ENCODE measurements around the gene P2RY13. TPM values are rescaled to one million over a fixed set of nuclear protein-coding genes. Genes with fewer than 3 reads are reported as not detected.

The P2RY13 gene
- total and polyA plus RNA-seq, 10 of the 15 experiments (the other 5 are each of a cell fraction or from before 2014, with no cell fraction given): not detected

DNA sequence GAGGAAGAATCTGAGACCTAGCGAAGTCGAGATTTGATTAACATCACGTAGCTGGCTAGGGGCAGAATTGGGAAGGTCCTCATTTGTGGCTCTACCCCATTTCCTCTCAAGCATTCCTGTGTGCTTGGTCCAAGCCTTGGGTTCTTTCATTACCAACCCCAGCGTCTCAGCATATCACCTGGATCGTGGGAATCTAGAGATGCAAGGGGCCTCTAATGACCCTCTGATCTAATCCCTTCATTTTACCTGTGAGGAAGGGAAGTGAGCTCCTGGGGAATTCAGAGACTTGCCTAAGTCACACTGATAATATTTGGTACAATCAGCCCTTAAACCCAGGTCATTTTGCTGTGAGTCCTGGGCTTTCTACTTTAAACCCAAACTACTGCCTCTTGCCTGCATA is 14.8 kb downstream of the P2RY13 start:
- in situ Hi-C loops (cut with MboI) (no loop called here), intact Hi-C loops (cut with micrococcal nuclease; ENCODE audit: unreplicated experiment) (no loop called here)
- FAIRE-seq (no peak), ATAC-seq (no peak), DNase-seq (ENCODE audit: low read depth, low spot score) (no peak)
- Histone ChIP-seq H3K36me3 (ENCODE audit: control insufficient read depth in 2 of 2, insufficient read depth in 2 of 2, low read length in 1 of 2) (no peaks in the 10 kb centered on the region), H2AFZ (ENCODE audit: control insufficient read depth, low read depth, low read length) (no peak overlapping the region), H3K9ac (ENCODE audit: control insufficient read depth, insufficient read depth, low read length) (no peak overlapping the region), H3K4me1 (ENCODE audit: control insufficient read depth, insufficient read depth, low read length) (no peaks in the 10 kb centered on the region), H3K4me3 (no peak overlapping the region), H3K4me2 (ENCODE audit: control insufficient read depth, insufficient read depth) (no peak overlapping the region), H3K27me3 (replicated peaks in 1 of 2; ENCODE audit: control insufficient read depth in 2 of 2, insufficient read depth in 2 of 2, low read length in 1 of 2) (no peaks in the 10 kb centered on the region; a peak in 1 of 4 replicates), H3K79me2 (ENCODE audit: control insufficient read depth, insufficient read depth, low read length) (no peaks in the 10 kb centered on the region), H4K20me1 (ENCODE audit: control insufficient read depth, insufficient read depth) (no peaks in the 10 kb centered on the region), H3K27ac (ENCODE audit: control insufficient read depth, insufficient read depth) (no peak overlapping the region), H3K9me3 (replicated peaks; ENCODE audit: control insufficient read depth, insufficient read depth, low read length) (no peaks in the 10 kb centered on the region)
- ChIA-PET CTCF (no interaction called here), POLR2A (no interaction called here), RAD21 (ENCODE audit: unreplicated experiment) (no interaction called here), SMC1A (ENCODE audit: uncharacterized antibody, unreplicated experiment) (no interaction called here)
- 55% methylated on average over 5 of the region's 5 CpGs for WGBS (ENCODE audit: insufficient coverage, insufficient replicate concordance, low lambda C conversion rate, missing lambda C conversion rate)
- no TSS peak for BruUV-seq (replicated peaks)
- no peak for TF ChIP-seq TCF7 (IDR thresholded peaks at IDR 0.05; ENCODE audit: borderline replicate concordance)
- no peak for TF ChIP-seq SKIL (IDR thresholded peaks at IDR 0.05; ENCODE audit: low read depth, poor library complexity, severe bottlenecking)
- no peak for TF ChIP-seq CUX1 (IDR thresholded peaks at IDR 0.05; ENCODE audit: insufficient replicate concordance, low read depth, low read length)
- TF ChIP-seq, protein P1, sequence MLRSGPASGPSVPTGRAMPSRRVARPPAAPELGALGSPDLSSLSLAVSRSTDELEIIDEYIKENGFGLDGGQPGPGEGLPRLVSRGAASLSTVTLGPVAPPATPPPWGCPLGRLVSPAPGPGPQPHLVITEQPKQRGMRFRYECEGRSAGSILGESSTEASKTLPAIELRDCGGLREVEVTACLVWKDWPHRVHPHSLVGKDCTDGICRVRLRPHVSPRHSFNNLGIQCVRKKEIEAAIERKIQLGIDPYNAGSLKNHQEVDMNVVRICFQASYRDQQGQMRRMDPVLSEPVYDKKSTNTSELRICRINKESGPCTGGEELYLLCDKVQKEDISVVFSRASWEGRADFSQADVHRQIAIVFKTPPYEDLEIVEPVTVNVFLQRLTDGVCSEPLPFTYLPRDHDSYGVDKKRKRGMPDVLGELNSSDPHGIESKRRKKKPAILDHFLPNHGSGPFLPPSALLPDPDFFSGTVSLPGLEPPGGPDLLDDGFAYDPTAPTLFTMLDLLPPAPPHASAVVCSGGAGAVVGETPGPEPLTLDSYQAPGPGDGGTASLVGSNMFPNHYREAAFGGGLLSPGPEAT (IDR thresholded peaks at IDR 0.05; ENCODE audit: low read depth): no peak
- TF ChIP-seq PML (IDR thresholded peaks at IDR 0.05; ENCODE audit: low read length): no peak
- no peak for TF ChIP-seq EP300 (IDR thresholded peaks at IDR 0.05; ENCODE audit: borderline replicate concordance in 1 of 2, control insufficient read depth in 1 of 2, low read depth in 2 of 2, low read length in 2 of 2)
- TF ChIP-seq FOS (IDR thresholded peaks at IDR 0.05; ENCODE audit: borderline replicate concordance, extremely low read depth, insufficient read length): no peak
- no peak for TF ChIP-seq PKNOX1 (IDR thresholded peaks at IDR 0.05)
- TF ChIP-seq ZNF274 (IDR thresholded peaks at IDR 0.05; ENCODE audit: insufficient read depth, insufficient read length): no peak
- TF ChIP-seq BHLHE40 (IDR thresholded peaks at IDR 0.05; ENCODE audit: borderline replicate concordance in 1 of 2, low read depth in 2 of 2, low read length in 1 of 2): no peak
- TF ChIP-seq GABPA (IDR thresholded peaks at IDR 0.05; ENCODE audit: low read depth): no peak
- TF ChIP-seq RFX5 (IDR thresholded peaks at IDR 0.05; ENCODE audit: low read depth, low read length): no peak
- TF ChIP-seq NR2F1 (conservative IDR thresholded peaks at IDR 0.05): no peak
